Measurements from ENCODE around the gene RABGAP1L.
A peak's percentile ranks its signal among the peaks of the same experiment; 100 is the strongest.
"Not testable (repeated sequence)": the region's sequence is repeated elsewhere in the genome, so short reads cannot be mapped to it uniquely, and the experiment has no call there.

The RABGAP1L gene

DNA sequence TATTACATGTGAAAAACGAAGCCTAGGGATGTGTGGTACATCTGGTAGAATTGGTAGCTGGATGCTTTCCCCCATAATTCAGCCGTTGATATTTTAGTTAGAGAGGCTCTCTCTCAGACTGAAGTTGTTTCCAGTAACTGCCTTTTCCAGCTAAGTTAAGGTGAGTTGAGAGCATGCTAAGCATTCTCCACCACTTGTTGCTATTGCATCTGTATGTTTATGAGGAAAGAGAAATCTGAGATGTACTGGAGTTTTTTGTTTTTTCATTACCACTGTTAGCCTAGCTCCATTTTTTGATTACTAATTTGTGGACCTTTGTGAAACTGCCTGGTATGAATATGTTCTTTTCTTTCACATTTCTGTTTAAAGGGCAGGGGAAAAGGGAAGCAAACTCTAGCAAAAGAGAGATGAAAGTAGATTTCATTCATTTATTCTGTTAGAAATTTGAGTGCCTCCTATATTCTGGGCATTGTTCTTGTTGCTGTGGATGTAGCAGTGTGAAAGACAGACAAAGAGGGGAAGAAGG is 650.5 kb downstream of the RABGAP1L start:
- POLR2A ChIA-PET (ENCODE audit: low non-redundant PET): no interaction called here

GRCh38 chr1:174812016-174812415 is 652.7 kb downstream of the RABGAP1L start:
- TF ChIP-seq CTCF (conservative IDR thresholded peaks at IDR 0.05; ENCODE audit: low read depth): no peak
- DNase-seq (ENCODE audit: low spot score): no peak
- ChIA-PET CTCF (interaction anchor here (0.6 to 0.9 kb wide), 2 partner anchors 179 to 532 kb away, joined by 3 to 4 read pairs; no protein-coding TSS in a partner anchor), POLR2A (ENCODE audit: low non-redundant PET) (interaction anchor here (0.5 kb wide), 1 partner anchor 94 kb away, joined by 3 read pairs; no protein-coding TSS in a partner anchor)
- no peak overlapping the region for H3K27ac ChIP-seq

More for the DNA sequence above, 650.5 kb downstream of the RABGAP1L start:
- H3K27ac ChIP-seq: no peak overlapping the region
- no peak for DNase-seq (ENCODE audit: low spot score)
- TF ChIP-seq CTCF (conservative IDR thresholded peaks at IDR 0.05; ENCODE audit: low read depth): no peak
- CTCF ChIA-PET: interaction anchor here (1.2 kb wide), 1 partner anchor 189 kb away, joined by 6 read pairs; no protein-coding TSS in a partner anchor

- no peak overlapping the region for H3K27ac ChIP-seq
- TF ChIP-seq CTCF (conservative IDR thresholded peaks at IDR 0.05; ENCODE audit: low read depth): no peak
- CTCF ChIA-PET: interaction anchor here (0.9 kb wide), 1 partner anchor 179 kb away, joined by 4 read pairs; no protein-coding TSS in a partner anchor
- POLR2A ChIA-PET (ENCODE audit: low non-redundant PET): no interaction called here
- DNase-seq (ENCODE audit: low spot score): no peak
Observed at GRCh38 chr1:174812656-174813055, 653.3 kb downstream of the RABGAP1L start.

DNA sequence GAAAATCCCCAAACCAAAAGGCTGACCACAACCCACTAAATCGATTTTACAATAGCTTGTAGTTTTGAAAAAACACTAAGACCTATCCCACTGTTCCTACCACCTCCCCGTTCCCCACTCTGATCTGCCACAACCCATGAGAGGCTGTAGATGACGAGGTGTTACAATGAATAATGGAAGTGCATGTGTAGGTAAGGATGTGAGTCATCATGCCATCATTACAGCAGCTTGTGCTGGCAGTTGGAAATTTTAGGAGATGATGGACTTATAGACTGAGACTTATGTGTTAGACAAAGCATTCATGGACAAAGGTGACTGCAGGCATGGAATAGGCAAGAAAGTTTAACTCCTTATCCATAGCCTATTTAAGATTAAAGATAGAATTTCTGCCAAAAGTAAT is 655.7 kb downstream of the RABGAP1L start:
- DNase-seq (ENCODE audit: low spot score): peak; percentile 91
- POLR2A ChIA-PET (ENCODE audit: low non-redundant PET): no interaction called here

DNA sequence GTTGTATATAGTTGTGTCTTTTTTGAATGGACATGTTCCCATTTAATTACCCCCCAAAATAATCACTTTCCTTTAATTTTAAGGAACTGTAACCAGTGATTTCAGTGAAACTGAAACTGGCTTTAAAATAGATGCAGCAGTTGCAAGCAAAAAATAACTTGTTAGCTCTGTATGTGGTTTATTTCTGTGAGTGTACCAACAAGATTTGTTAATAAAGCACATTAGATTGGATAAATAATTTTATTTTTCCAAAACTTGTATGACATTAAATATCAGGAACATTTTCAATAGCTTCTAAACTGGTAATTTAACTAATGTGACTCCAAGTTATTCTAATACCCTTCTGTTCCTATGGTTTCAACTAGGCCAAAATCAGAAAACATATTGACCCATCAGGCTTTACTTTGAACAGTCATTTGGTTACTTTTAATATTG is 656.2 kb downstream of the RABGAP1L start:
- H3K27ac ChIP-seq: no peak overlapping the region
- CTCF ChIA-PET: interaction anchor here (0.7 kb wide), 1 partner anchor 1836 kb away, joined by 3 read pairs; no protein-coding TSS in a partner anchor
- POLR2A ChIA-PET (ENCODE audit: low non-redundant PET): no interaction called here
- no peak for TF ChIP-seq CTCF (conservative IDR thresholded peaks at IDR 0.05; ENCODE audit: low read depth)
- no peak for DNase-seq (ENCODE audit: low spot score)

More for the DNA sequence above, 655.7 kb downstream of the RABGAP1L start:
- CTCF ChIA-PET: no interaction called here
- TF ChIP-seq CTCF (conservative IDR thresholded peaks at IDR 0.05; ENCODE audit: low read depth): no peak
- H3K27ac ChIP-seq: peak overlapping the region; percentile 58

GRCh38 chr1:174816621-174817020 is 657.3 kb downstream of the RABGAP1L start:
- ChIA-PET POLR2A (ENCODE audit: low non-redundant PET) (interaction anchor here (0.7 kb wide), 1 partner anchor 17 kb away, joined by 3 read pairs; no protein-coding TSS in a partner anchor), CTCF (interaction anchor here (0.6 kb wide), 1 partner anchor 149 kb away, joined by 3 read pairs; no protein-coding TSS in a partner anchor)
- DNase-seq (ENCODE audit: low spot score); H3K27ac ChIP-seq: not testable (repeated sequence)

DNA sequence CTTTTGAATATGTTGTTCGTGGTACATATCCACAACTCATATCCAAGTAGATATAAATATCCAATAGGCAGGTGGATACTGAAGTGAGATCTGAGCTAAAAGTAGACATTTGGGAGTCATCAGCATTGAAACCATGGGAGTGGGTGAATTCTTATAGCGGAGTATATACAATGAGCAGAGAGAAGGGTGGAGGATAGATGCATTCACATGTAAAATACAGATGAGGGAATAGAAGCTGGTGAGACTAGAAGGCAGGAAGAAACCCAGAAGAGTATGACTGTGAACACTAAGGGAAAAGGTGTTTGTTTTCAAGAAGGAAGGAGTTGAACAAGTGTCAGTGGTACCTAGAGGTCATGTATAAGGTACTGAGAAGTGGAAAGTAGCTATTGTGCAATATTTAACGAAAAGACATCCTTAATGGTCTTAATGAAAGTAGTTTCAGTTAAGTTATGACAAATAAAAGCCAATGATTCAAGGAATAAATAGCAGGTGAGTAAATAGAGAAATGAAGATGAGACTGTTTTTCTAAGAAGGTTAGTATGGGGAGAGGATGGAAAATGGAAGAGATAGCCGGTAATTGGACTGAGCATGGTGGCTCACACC is 658.8 kb downstream of the RABGAP1L start:
- CTCF ChIA-PET: no interaction called here
- no peak for DNase-seq (ENCODE audit: low spot score)
- H3K27ac ChIP-seq: peak overlapping the region; percentile 62
- POLR2A ChIA-PET (ENCODE audit: low non-redundant PET): no interaction called here
- TF ChIP-seq CTCF (conservative IDR thresholded peaks at IDR 0.05; ENCODE audit: low read depth): no peak

Measured in RWPE1 (cell line).